ENCODE measurements around the gene TLDC2.
"Not testable (repeated sequence)": the region's sequence is repeated elsewhere in the genome, so short reads cannot be mapped to it uniquely, and the experiment has no call there.

Gene TLDC2

GRCh38 chr20:36871640-36872570 is 4.0 kb upstream of the TLDC2 start:
- DNase-seq, result no peak

- DNase-seq, result no peak
Measured at GRCh38 chr20:36872852-36873251, 3.1 kb upstream of the TLDC2 start.

GRCh38 chr20:36873498-36874189 is 2.3 kb upstream of the TLDC2 start:
- no peak for DNase-seq

GRCh38 chr20:36875093-36875492 is 845 bp upstream of the TLDC2 start:
- not testable (repeated sequence) for DNase-seq

- DNase-seq, result no peak
Measured at GRCh38 chr20:36876473-36876833, 515 bp downstream of the TLDC2 start.

- no peak for DNase-seq
Measured at GRCh38 chr20:36878941-36879340, 3.0 kb downstream of the TLDC2 start.

- DNase-seq, result no peak
Measured at GRCh38 chr20:36880741-36881250, 4.9 kb downstream of the TLDC2 start.

GRCh38 chr20:36881331-36881730 is 5.4 kb downstream of the TLDC2 start:
- no peak for DNase-seq

- no peak for DNase-seq
Measured at GRCh38 chr20:36881888-36882287, 6.0 kb downstream of the TLDC2 start.

- no peak for DNase-seq
Measured at GRCh38 chr20:36883977-36884535, 8.1 kb downstream of the TLDC2 start.

GRCh38 chr20:36885356-36885755 is 9.4 kb downstream of the TLDC2 start:
- DNase-seq, result no peak

- DNase-seq, result peak; percentile 83
Measured at GRCh38 chr20:36886859-36887751, 11.2 kb downstream of the TLDC2 start.

- DNase-seq, result no peak
Measured at GRCh38 chr20:36887752-36888090, 11.8 kb downstream of the TLDC2 start.

- no peak for DNase-seq
Measured at GRCh38 chr20:36888880-36889516, 13.1 kb downstream of the TLDC2 start.

GRCh38 chr20:36890586-36890985 is 14.6 kb downstream of the TLDC2 start:
- DNase-seq, result no peak

- DNase-seq, result no peak
Measured at GRCh38 chr20:36891211-36891610, 15.3 kb downstream of the TLDC2 start.

- DNase-seq, result no peak
Measured at GRCh38 chr20:36893801-36894200, 17.9 kb downstream of the TLDC2 start.

GRCh38 chr20:36895036-36895435 is 19.1 kb downstream of the TLDC2 start:
- peak; percentile 13 for DNase-seq

- DNase-seq, result no peak
Measured at GRCh38 chr20:36904690-36905089, 28.8 kb downstream of the TLDC2 start.

GRCh38 chr20:36905566-36905965 is 29.6 kb downstream of the TLDC2 start:
- DNase-seq, result not testable (repeated sequence)

GRCh38 chr20:36906086-36906485 is 30.1 kb downstream of the TLDC2 start:
- DNase-seq, result not testable (repeated sequence)

- DNase-seq, result no peak
Measured at GRCh38 chr20:36908603-36909002, 32.7 kb downstream of the TLDC2 start.

Measured in stimulated activated CD4-positive, alpha-beta T cell treated with anti-CD3 and anti-CD28 coated beads, Interleukin-1b, Interleukin-23, amount 100 ng/mL, for 48 hours (primary cell).